ENCODE measurements around the gene SIGLEC15. TPM values are rescaled to one million over a fixed set of nuclear protein-coding genes. Genes with fewer than 3 reads are reported as not detected.

Gene SIGLEC15
- total RNA-seq, 1 experiment from 2014 or later, result 0.92 TPM

GRCh38 chr18:45863469-45863868 lies 38.0 kb downstream of the SIGLEC15 start:
- intact Hi-C loops (cut with micrococcal nuclease; ENCODE audit: unreplicated experiment), result no loop called here
- CTCF ChIA-PET, result no interaction called here
- Histone ChIP-seq H3K4me3 (ENCODE audit: low read depth, low read length, poor library complexity, severe bottlenecking) (no peak overlapping the region), H3K27ac (ENCODE audit: low read depth, low read length, poor library complexity, severe bottlenecking) (no peak overlapping the region), H3K36me3 (ENCODE audit: insufficient read depth, low read length, poor library complexity, severe bottlenecking) (peaks cover 33% of the 10 kb centered on the region), H3K27me3 (replicated peaks; ENCODE audit: insufficient read depth, low read depth, low read length, poor library complexity) (no peaks in the 10 kb centered on the region), H3K9me3 (ENCODE audit: low read depth, low read length, poor library complexity, severe bottlenecking) (no peaks in the 10 kb centered on the region), H3K4me1 (ENCODE audit: insufficient read depth, low read length, poor library complexity, severe bottlenecking) (no peaks in the 10 kb centered on the region)
- BruUV-seq (replicated peaks), result no TSS peak
- TF ChIP-seq EZH2 (IDR thresholded peaks at IDR 0.05; ENCODE audit: borderline replicate concordance, low read depth, low read length, poor library complexity, severe bottlenecking), result no peak
- TF ChIP-seq, protein P1, sequence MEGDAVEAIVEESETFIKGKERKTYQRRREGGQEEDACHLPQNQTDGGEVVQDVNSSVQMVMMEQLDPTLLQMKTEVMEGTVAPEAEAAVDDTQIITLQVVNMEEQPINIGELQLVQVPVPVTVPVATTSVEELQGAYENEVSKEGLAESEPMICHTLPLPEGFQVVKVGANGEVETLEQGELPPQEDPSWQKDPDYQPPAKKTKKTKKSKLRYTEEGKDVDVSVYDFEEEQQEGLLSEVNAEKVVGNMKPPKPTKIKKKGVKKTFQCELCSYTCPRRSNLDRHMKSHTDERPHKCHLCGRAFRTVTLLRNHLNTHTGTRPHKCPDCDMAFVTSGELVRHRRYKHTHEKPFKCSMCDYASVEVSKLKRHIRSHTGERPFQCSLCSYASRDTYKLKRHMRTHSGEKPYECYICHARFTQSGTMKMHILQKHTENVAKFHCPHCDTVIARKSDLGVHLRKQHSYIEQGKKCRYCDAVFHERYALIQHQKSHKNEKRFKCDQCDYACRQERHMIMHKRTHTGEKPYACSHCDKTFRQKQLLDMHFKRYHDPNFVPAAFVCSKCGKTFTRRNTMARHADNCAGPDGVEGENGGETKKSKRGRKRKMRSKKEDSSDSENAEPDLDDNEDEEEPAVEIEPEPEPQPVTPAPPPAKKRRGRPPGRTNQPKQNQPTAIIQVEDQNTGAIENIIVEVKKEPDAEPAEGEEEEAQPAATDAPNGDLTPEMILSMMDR (conservative IDR thresholded peaks at IDR 0.05; ENCODE audit: low read depth, low read length), result no peak
- no peak for DNase-seq (ENCODE audit: low spot score)
- POLR2A ChIA-PET (ENCODE audit: low non-redundant PET), result no interaction called here

DNA sequence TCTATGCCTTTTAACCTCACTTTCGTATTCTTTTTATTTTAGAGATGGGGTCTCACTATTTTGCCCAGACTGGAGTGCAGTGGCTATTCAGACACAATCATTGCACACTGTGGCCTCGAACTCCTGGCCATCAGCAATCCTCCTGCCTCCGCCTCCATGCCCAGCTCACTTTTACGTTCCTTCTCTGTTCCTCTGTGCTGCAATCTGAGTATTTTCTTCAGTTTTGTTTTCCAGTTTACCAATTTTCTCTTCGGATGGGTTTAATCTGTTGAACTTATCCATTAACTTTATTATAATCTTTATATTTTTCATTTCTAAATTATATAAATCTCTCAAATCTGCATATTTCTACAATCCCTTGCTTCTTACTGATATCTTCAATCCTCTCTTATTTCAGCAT lies 38.6 kb downstream of the SIGLEC15 start:
- POLR2A ChIA-PET (ENCODE audit: low non-redundant PET), result no interaction called here
- Histone ChIP-seq H3K4me1 (ENCODE audit: insufficient read depth, low read length, poor library complexity, severe bottlenecking) (no peaks in the 10 kb centered on the region), H3K36me3 (ENCODE audit: insufficient read depth, low read length, poor library complexity, severe bottlenecking) (peaks cover 27% of the 10 kb centered on the region), H3K27me3 (replicated peaks; ENCODE audit: insufficient read depth, low read depth, low read length, poor library complexity) (no peaks in the 10 kb centered on the region), H3K9me3 (ENCODE audit: low read depth, low read length, poor library complexity, severe bottlenecking) (no peaks in the 10 kb centered on the region), H3K4me3 (ENCODE audit: low read depth, low read length, poor library complexity, severe bottlenecking) (no peak overlapping the region), H3K27ac (ENCODE audit: low read depth, low read length, poor library complexity, severe bottlenecking) (no peak overlapping the region)
- no peak for DNase-seq (ENCODE audit: low spot score)
- intact Hi-C loops (cut with micrococcal nuclease; ENCODE audit: unreplicated experiment), result no loop called here
- BruUV-seq (replicated peaks), result no TSS peak
- TF ChIP-seq, protein P1 (conservative IDR thresholded peaks at IDR 0.05; ENCODE audit: low read depth, low read length), result no peak
- no peak for TF ChIP-seq EZH2 (IDR thresholded peaks at IDR 0.05; ENCODE audit: borderline replicate concordance, low read depth, low read length, poor library complexity, severe bottlenecking)
- CTCF ChIA-PET, result no interaction called here

GRCh38 chr18:45865466-45865865 lies 40.0 kb downstream of the SIGLEC15 start:
- no peak for DNase-seq (ENCODE audit: low spot score)
- Histone ChIP-seq H3K27ac (ENCODE audit: low read depth, low read length, poor library complexity, severe bottlenecking) (no peak overlapping the region), H3K36me3 (ENCODE audit: insufficient read depth, low read length, poor library complexity, severe bottlenecking) (peaks cover 27% of the 10 kb centered on the region), H3K9me3 (ENCODE audit: low read depth, low read length, poor library complexity, severe bottlenecking) (no peaks in the 10 kb centered on the region), H3K4me1 (ENCODE audit: insufficient read depth, low read length, poor library complexity, severe bottlenecking) (no peaks in the 10 kb centered on the region), H3K4me3 (ENCODE audit: low read depth, low read length, poor library complexity, severe bottlenecking) (no peak overlapping the region), H3K27me3 (replicated peaks; ENCODE audit: insufficient read depth, low read depth, low read length, poor library complexity) (no peaks in the 10 kb centered on the region)
- no peak for TF ChIP-seq EZH2 (IDR thresholded peaks at IDR 0.05; ENCODE audit: borderline replicate concordance, low read depth, low read length, poor library complexity, severe bottlenecking)
- TF ChIP-seq, protein P1 (conservative IDR thresholded peaks at IDR 0.05; ENCODE audit: low read depth, low read length), result no peak
- no TSS peak for BruUV-seq (replicated peaks)
- POLR2A ChIA-PET (ENCODE audit: low non-redundant PET), result no interaction called here
- intact Hi-C loops (cut with micrococcal nuclease; ENCODE audit: unreplicated experiment), result no loop called here
- CTCF ChIA-PET, result no interaction called here

All from A673 (cell line).